ENCODE results near the gene TSPAN17.

TSPAN17 gene

GRCh38 chr5:176625512-176625911, 21.8 kb upstream of the TSPAN17 start:
- TF ChIP-seq ZNF8 (CRISPR knock-in tag; IDR thresholded peaks at IDR 0.05) (no peak), TOX (CRISPR knock-in tag; IDR thresholded peaks at IDR 0.05; ENCODE audit: borderline replicate concordance) (no peak), POU6F1 (CRISPR knock-in tag; IDR thresholded peaks at IDR 0.05; ENCODE audit: borderline replicate concordance, low read depth) (no peak), OSR1 (CRISPR knock-in tag; IDR thresholded peaks at IDR 0.05) (no peak), BACH2 (CRISPR knock-in tag; IDR thresholded peaks at IDR 0.05; ENCODE audit: borderline replicate concordance) (no peak), CSDC2 (CRISPR knock-in tag; IDR thresholded peaks at IDR 0.05) (no peak), ISL1 (CRISPR knock-in tag; IDR thresholded peaks at IDR 0.05) (no peak), RARB (CRISPR knock-in tag; IDR thresholded peaks at IDR 0.05) (no peak), ZFP30 (CRISPR knock-in tag; IDR thresholded peaks at IDR 0.05) (no peak), ZNF565 (CRISPR knock-in tag; conservative IDR thresholded peaks at IDR 0.05; ENCODE audit: low read depth) (no peak), ESRRG (CRISPR knock-in tag; IDR thresholded peaks at IDR 0.05) (no peak), ZC3H10 (CRISPR knock-in tag; IDR thresholded peaks at IDR 0.05) (no peak), CREB5 (CRISPR knock-in tag; IDR thresholded peaks at IDR 0.05; ENCODE audit: low read depth) (no peak), CSRNP3 (CRISPR knock-in tag; IDR thresholded peaks at IDR 0.05) (no peak), ARNTL (CRISPR knock-in tag; IDR thresholded peaks at IDR 0.05; ENCODE audit: borderline replicate concordance, low read depth) (no peak), SNAI2 (CRISPR knock-in tag; IDR thresholded peaks at IDR 0.05) (no peak), PATZ1 (CRISPR knock-in tag; IDR thresholded peaks at IDR 0.05; ENCODE audit: borderline replicate concordance) (no peak), ZNF70 (CRISPR knock-in tag; IDR thresholded peaks at IDR 0.05) (no peak)
- TF ChIP-seq, protein P1, sequence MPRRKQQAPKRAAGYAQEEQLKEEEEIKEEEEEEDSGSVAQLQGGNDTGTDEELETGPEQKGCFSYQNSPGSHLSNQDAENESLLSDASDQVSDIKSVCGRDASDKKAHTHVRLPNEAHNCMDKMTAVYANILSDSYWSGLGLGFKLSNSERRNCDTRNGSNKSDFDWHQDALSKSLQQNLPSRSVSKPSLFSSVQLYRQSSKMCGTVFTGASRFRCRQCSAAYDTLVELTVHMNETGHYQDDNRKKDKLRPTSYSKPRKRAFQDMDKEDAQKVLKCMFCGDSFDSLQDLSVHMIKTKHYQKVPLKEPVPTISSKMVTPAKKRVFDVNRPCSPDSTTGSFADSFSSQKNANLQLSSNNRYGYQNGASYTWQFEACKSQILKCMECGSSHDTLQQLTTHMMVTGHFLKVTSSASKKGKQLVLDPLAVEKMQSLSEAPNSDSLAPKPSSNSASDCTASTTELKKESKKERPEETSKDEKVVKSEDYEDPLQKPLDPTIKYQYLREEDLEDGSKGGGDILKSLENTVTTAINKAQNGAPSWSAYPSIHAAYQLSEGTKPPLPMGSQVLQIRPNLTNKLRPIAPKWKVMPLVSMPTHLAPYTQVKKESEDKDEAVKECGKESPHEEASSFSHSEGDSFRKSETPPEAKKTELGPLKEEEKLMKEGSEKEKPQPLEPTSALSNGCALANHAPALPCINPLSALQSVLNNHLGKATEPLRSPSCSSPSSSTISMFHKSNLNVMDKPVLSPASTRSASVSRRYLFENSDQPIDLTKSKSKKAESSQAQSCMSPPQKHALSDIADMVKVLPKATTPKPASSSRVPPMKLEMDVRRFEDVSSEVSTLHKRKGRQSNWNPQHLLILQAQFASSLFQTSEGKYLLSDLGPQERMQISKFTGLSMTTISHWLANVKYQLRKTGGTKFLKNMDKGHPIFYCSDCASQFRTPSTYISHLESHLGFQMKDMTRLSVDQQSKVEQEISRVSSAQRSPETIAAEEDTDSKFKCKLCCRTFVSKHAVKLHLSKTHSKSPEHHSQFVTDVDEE (CRISPR knock-in tag; IDR thresholded peaks at IDR 0.05): no peak
- no peak for ATAC-seq

- ATAC-seq: no peak
Measured at GRCh38 chr5:176625966-176626875, 21.1 kb upstream of the TSPAN17 start.

More at GRCh38 chr5:176625966-176626875, 21.1 kb upstream of the TSPAN17 start:
- TF ChIP-seq PPARA (CRISPR knock-in tag; IDR thresholded peaks at IDR 0.05; ENCODE audit: borderline replicate concordance): no peak
- no peak for TF ChIP-seq OSR1 (CRISPR knock-in tag; IDR thresholded peaks at IDR 0.05)
- TF ChIP-seq POU6F1 (CRISPR knock-in tag; IDR thresholded peaks at IDR 0.05; ENCODE audit: borderline replicate concordance, low read depth): no peak
- TF ChIP-seq CREB5 (CRISPR knock-in tag; IDR thresholded peaks at IDR 0.05; ENCODE audit: low read depth): no peak

Data from SK-N-SH treated with all-trans-retinoic acid at 6 μM for 48 hours (cell line).